Testis (tissue), 2 donors: ENCODE data around the gene UPK3B.
"Not testable (repeated sequence)": the region's sequence is repeated elsewhere in the genome, so short reads cannot be mapped to it uniquely, and the experiment has no call there.

ENCODE experiments used
- CTCF ChIP-seq, 3 experiments: fragments of 450-650 bp in 2 of 3; fragments of 200-600 bp in 1 of 3; sonication (generic) in 1 of 3; IDR thresholded peaks; one replicate each; pipeline ENCODE4 v1.5.1; 2016 to 2019; ENCODE audit warnings: antibody characterized with exemption in 3 of 3, mild to moderate bottlenecking in 2 of 3, moderate library complexity in 1 of 3
- POLR2A ChIP-seq: fragments of 450-650 bp; IDR thresholded peaks from one replicate; pipeline ENCODE4 v1.6.1; 2017; ENCODE audit warnings: antibody characterized with exemption, mild to moderate bottlenecking, moderate library complexity

GRCh38 chr7:76480403-76481253 lies 29.7 kb upstream of the UPK3B start:
- TF ChIP-seq CTCF (IDR thresholded peaks at IDR 0.05); POLR2A: not testable (repeated sequence)
